K562 (cell line): ENCODE results near the gene IGSF8. TPM values are rescaled to one million over a fixed set of nuclear protein-coding genes. Genes with fewer than 3 reads are reported as not detected.

Experiments used
- ATAC-seq: fragments of 200-7000 bp; cut with Tn5 transposase; 3 replicates; pipeline ENCODE4 v1.9.1; 2020; ENCODE audit warnings: moderate library complexity
- BruUV-seq: library from RNA; stranded (reverse); fragments of 400-500 nt; replicated peaks from 2 replicates; lab custom pipeline; 2021; lab: Mats Ljungman, UMichigan
- CTCF ChIA-PET: fragments of 300-600 bp; formaldehyde crosslinking; extraction: SDS; loops from one replicate; lab custom pipeline; 2021; ENCODE audit warnings: low intra/inter-chr PET ratio; lab: Yijun Ruan, JAX
- POLR2A ChIA-PET: fragments of 300-600, 350-650 bp; sonication (Branson Sonifier 250); formaldehyde crosslinking; extraction: SDS; loops from one replicate; lab custom pipeline; 2021; ENCODE audit warnings: antibody characterized with exemption, inconsistent platforms; lab: Yijun Ruan, JAX
- DNase-seq, 4 experiments: peaks; one replicate each; pipeline versions ENCODE4 v3.0.0 to v3.0.0-alpha.2; 2011 to 2018; ENCODE audit warnings: low spot score in 3 of 4, mixed read lengths in 3 of 4; ENCODE audit errors: extremely low read depth in 1 of 4
- FAIRE-seq: peaks from 2 replicates; lab custom pipeline; 2011; peaks lifted over from hg19 to GRCh38; lab: Jason Lieb, UNC
- H2AFZ ChIP-seq: 2 replicates; pipeline ENCODE4 v1.6.0; 2011; ENCODE audit warnings: low read depth, low read length, control low read depth, inconsistent platforms
- H3K27ac ChIP-seq: fragments of 200-600 bp; 3 replicates; pipeline ENCODE4 v1.8.0; 2011; ENCODE audit warnings: low read depth, mild to moderate bottlenecking, control low read depth, inconsistent platforms, low read length, moderate library complexity, mixed read lengths; ENCODE audit errors: extremely low read depth
- H3K27me3 ChIP-seq, 2 experiments: fragments of 300-600 bp in 1 of 2; 2 replicates in 1 of 2; 3 replicates in 1 of 2; pipeline versions ENCODE4 v1.6.0 to v1.8.0; 2011; ENCODE audit warnings: inconsistent platforms in 2 of 2, low read length in 2 of 2, mild to moderate bottlenecking in 1 of 2, mixed read lengths in 1 of 2, moderate library complexity in 1 of 2; ENCODE audit not compliant: control insufficient read depth in 2 of 2, insufficient read depth in 2 of 2
- H3K36me3 ChIP-seq: fragments of 300-600 bp; 3 replicates; pipeline ENCODE4 v1.8.0; 2011; ENCODE audit warnings: mild to moderate bottlenecking, low read length, inconsistent platforms; ENCODE audit not compliant: control insufficient read depth, insufficient read depth
- H3K4me1 ChIP-seq, 2 experiments: fragments of 200-600 bp in 1 of 2; replicated peaks in 1 of 2; 2 replicates in 1 of 2; 3 replicates in 1 of 2; pipeline versions ENCODE4 v1.5.1 to v1.8.0; 2011; ENCODE audit warnings: inconsistent platforms in 2 of 2, low read length in 2 of 2, mild to moderate bottlenecking in 1 of 2, mixed read lengths in 1 of 2, moderate library complexity in 1 of 2; ENCODE audit not compliant: control insufficient read depth in 2 of 2, insufficient read depth in 2 of 2
- H3K4me2 ChIP-seq: 2 replicates; pipeline ENCODE4 v1.6.1; 2011; ENCODE audit warnings: low read length, control low read depth, inconsistent platforms, mixed read lengths; ENCODE audit not compliant: insufficient read depth
- H3K4me3 ChIP-seq: fragments of 200-600 bp; sonication (generic), shearing (Covaris generic); 2 replicates; pipeline ENCODE4 v1.5.1; 2016; ENCODE audit warnings: control low read depth, inconsistent platforms
- H3K79me2 ChIP-seq: fragments of 200-600 bp; 3 replicates; pipeline ENCODE4 v1.8.0; 2011; ENCODE audit warnings: low read length, inconsistent platforms; ENCODE audit not compliant: control insufficient read depth, insufficient read depth
- H3K9ac ChIP-seq, 2 experiments: 2 replicates each; pipeline versions ENCODE4 v1.6.0 to v1.6.1; 2011; ENCODE audit warnings: low read depth in 2 of 2, low read length in 2 of 2, control low read depth in 1 of 2, inconsistent platforms in 1 of 2, mild to moderate bottlenecking in 1 of 2, mixed read lengths in 1 of 2; ENCODE audit not compliant: insufficient read depth in 1 of 2
- H3K9me1 ChIP-seq: one replicate; pipeline ENCODE4 v1.6.0; 2011; ENCODE audit warnings: inconsistent platforms, mild to moderate bottlenecking, low read length, moderate library complexity; ENCODE audit not compliant: control insufficient read depth, insufficient read depth
- H3K9me3 ChIP-seq: replicated peaks from 2 replicates; pipeline ENCODE4 v1.5.1; 2011; ENCODE audit warnings: low read depth, low read length, inconsistent platforms; ENCODE audit not compliant: control insufficient read depth, insufficient read depth
- H4K20me1 ChIP-seq: replicated peaks from 2 replicates; pipeline ENCODE4 v1.6.1; 2011; ENCODE audit warnings: low read length, inconsistent platforms, mixed read lengths; ENCODE audit not compliant: control insufficient read depth, insufficient read depth
- ETV1 ChIP-seq: fragments of 450-650 bp; conservative IDR thresholded peaks from 2 replicates; pipeline ENCODE4 v1.6.1; 2016; ENCODE audit warnings: missing genetic modification characterization, control low read depth, low read depth, missing compliant biosample characterization
- HDAC6 ChIP-seq: IDR thresholded peaks from 2 replicates; pipeline ENCODE4 v1.6.1; 2012; ENCODE audit warnings: low read depth, mild to moderate bottlenecking, control low read depth, inconsistent platforms, low read length, moderate library complexity
- MTA1 ChIP-seq: fragments of 450-650 bp; IDR thresholded peaks from 2 replicates; pipeline ENCODE4 v1.6.1; 2017; ENCODE audit warnings: borderline replicate concordance
- SRF ChIP-seq, 2 experiments: fragments of 250-450, 450-650 bp in 1 of 2; sonication (Bioruptor Pico) in 1 of 2; sonication (generic) in 1 of 2; formaldehyde crosslinking; IDR thresholded peaks; 2 replicates each; pipeline versions ENCODE4 v1.5.0 to v1.5.1; 2020 to 2022; ENCODE audit warnings: mild to moderate bottlenecking in 1 of 2, missing genetic modification reagents in 1 of 2
- TAF1 ChIP-seq: IDR thresholded peaks from 2 replicates; pipeline ENCODE4 v1.6.1; 2011; ENCODE audit warnings: mild to moderate bottlenecking, low read length, moderate library complexity; ENCODE audit not compliant: insufficient read depth, control insufficient read depth, severe bottlenecking; ENCODE audit errors: extremely low read depth
- TEAD4 ChIP-seq, 2 experiments: sonication (generic) in 1 of 2; formaldehyde crosslinking in 1 of 2; IDR thresholded peaks; 2 replicates each; pipeline versions ENCODE4 v1.6.1 to v1.8.0; 2012 to 2022; ENCODE audit warnings: borderline replicate concordance in 1 of 2, inconsistent platforms in 1 of 2, low read length in 1 of 2, mild to moderate bottlenecking in 1 of 2, missing genetic modification reagents in 1 of 2
- ZC3H4 ChIP-seq: sonication (generic); formaldehyde crosslinking; IDR thresholded peaks from 2 replicates; pipeline ENCODE4 v1.9.0; 2021; ENCODE audit warnings: missing genetic modification reagents, borderline replicate concordance
- ZNF165 ChIP-seq: fragments of 250-450 bp; sonication (Bioruptor Pico); IDR thresholded peaks from 2 replicates; pipeline ENCODE4 v1.4.0; 2020; ENCODE audit warnings: borderline replicate concordance
- ZNF212 ChIP-seq: fragments of 450-650 bp; formaldehyde crosslinking; IDR thresholded peaks from 2 replicates; pipeline ENCODE4 v1.4.0; 2020; ENCODE audit warnings: mild to moderate bottlenecking
- ZNF24 ChIP-seq: fragments of 450-650 bp; IDR thresholded peaks from 2 replicates; pipeline ENCODE4 v1.6.1; 2016
- ZNF785 ChIP-seq: fragments of 250-450 bp; sonication (Bioruptor Pico); IDR thresholded peaks from 2 replicates; pipeline ENCODE4 v1.4.0; 2020; ENCODE audit warnings: mild to moderate bottlenecking
- WGBS: fragments of 100-300 bp; shearing (Covaris generic); methylation state at CpG from one replicate; pipeline ENCODE4 v1.1.6; 2016; ENCODE audit warnings: low coverage, mixed read lengths; ENCODE audit not compliant: insufficient coverage; ENCODE audit errors: missing lambda C conversion rate; 5-methylcytosine and 5-hydroxymethylcytosine counted together
- in situ Hi-C: fragments of 300-500 bp; cut with MboI; formaldehyde crosslinking; loops from 4 replicates; pipeline ENCODE4 v1.15.0; 2018; ENCODE audit warnings: inconsistent platforms, mixed read lengths
- intact Hi-C: fragments of 100-400 bp; cut with micrococcal nuclease; formaldehyde crosslinking; loops from 2 replicates; pipeline ENCODE4 v1.14.2; 2022
- polyA plus RNA-seq, 8 experiments: library from polyadenylated mRNA; depleted of rRNA in 4 of 8; stranded (reverse) in 5 of 8; unstranded in 3 of 8; fragments of >200 nt; fragmentation: Nextera tagmentation in 2 of 8; fragmentation: Illumina TruSeq in 1 of 8; extraction: Ambion mirVana in 2 of 8; extraction: Trizol in 1 of 8; gene quantifications; 2 replicates each; pipeline versions ENCODE4 v1.2.1 to v1.2.3, GENCODE V29; 2011 to 2014; ENCODE audit warnings: inconsistent platforms in 1 of 8, missing spikeins in 1 of 8
- total RNA-seq, 7 experiments: library from RNA; depleted of rRNA in 6 of 7; stranded (reverse); fragments of >200 nt in 6 of 7; fragmentation: Illumina TruSeq in 2 of 7; extraction: Trizol in 2 of 7; gene quantifications; 2 replicates each; pipeline versions ENCODE4 v1.2.1 to v1.2.3, GENCODE V29; 2011 to 2021; ENCODE audit warnings: low replicate concordance in 1 of 7
- TF ChIP-seq, protein P1 (sequence below): fragments of 250-450 bp; sonication (Bioruptor Pico); IDR thresholded peaks from 2 replicates; pipeline ENCODE4 v1.5.0; 2020; ENCODE audit warnings: mild to moderate bottlenecking, borderline replicate concordance

The IGSF8 gene
- total and polyA plus RNA-seq, 9 of the 15 experiments (the other 6 are each of a cell fraction or from before 2014, with no cell fraction given): 0.32 to 11.7 (median 3.2) TPM

DNA sequence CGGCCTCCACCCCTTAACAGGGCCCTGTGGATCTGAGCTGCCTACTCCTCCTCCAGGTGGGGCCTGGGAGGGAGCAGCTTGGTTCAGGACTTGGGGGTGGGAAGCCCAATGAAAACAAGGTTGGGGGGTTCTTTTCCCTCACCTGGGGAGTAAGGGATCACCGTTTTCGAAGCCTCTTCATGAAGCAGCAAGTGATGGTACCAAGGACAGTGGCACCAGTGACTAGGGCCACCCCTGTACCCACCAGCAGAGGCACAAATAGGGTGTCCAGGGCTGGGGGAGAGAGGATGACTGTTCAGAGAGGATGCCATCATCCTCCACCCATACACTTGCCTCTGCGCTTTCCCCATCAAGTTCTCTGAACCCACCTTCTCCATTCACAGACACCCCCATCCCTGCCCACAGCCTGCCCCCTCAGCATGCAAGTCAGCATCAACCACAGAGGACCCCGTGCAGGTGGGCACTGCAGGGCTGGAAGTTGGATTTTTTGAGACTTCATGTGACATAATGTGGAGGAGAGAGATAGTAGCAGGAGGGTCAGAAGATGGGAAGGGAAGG lies 6.7 kb downstream of the IGSF8 start:
- TF ChIP-seq ZNF165 (CRISPR knock-in tag) (no peak), TEAD4 (IDR thresholded peaks at IDR 0.05; ENCODE audit: low read length) (no peak), TEAD4 (CRISPR knock-in tag; IDR thresholded peaks at IDR 0.05; ENCODE audit: borderline replicate concordance) (no peak), MTA1 (no peak), TAF1 (no peak), ETV1 (tag) (no peak), ZNF24 (no peak), SRF (CRISPR knock-in tag; IDR thresholded peaks at IDR 0.05) (no peak), ZC3H4 (CRISPR knock-in tag) (no peak), HDAC6 (no peak), ZNF785 (no peak), ZNF212 (CRISPR knock-in tag) (no peak)
- TF ChIP-seq, protein P1, sequence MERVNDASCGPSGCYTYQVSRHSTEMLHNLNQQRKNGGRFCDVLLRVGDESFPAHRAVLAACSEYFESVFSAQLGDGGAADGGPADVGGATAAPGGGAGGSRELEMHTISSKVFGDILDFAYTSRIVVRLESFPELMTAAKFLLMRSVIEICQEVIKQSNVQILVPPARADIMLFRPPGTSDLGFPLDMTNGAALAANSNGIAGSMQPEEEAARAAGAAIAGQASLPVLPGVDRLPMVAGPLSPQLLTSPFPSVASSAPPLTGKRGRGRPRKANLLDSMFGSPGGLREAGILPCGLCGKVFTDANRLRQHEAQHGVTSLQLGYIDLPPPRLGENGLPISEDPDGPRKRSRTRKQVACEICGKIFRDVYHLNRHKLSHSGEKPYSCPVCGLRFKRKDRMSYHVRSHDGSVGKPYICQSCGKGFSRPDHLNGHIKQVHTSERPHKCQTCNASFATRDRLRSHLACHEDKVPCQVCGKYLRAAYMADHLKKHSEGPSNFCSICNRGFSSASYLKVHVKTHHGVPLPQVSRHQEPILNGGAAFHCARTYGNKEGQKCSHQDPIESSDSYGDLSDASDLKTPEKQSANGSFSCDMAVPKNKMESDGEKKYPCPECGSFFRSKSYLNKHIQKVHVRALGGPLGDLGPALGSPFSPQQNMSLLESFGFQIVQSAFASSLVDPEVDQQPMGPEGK (CRISPR knock-in tag): no peak
- TF ChIP-seq, all 486 proteins: peak for 0
- Histone ChIP-seq H4K20me1 (no peaks in the 10 kb centered on the region), H3K9me3 (no peaks in the 10 kb centered on the region), H3K4me2 (no peak overlapping the region), H2AFZ (no peak overlapping the region), H3K9me1 (no peaks in the 10 kb centered on the region), H3K36me3 (no peaks in the 10 kb centered on the region), H3K4me3 (no peak overlapping the region), H3K27ac (no peak overlapping the region), H3K4me1 (peaks cover 0 to 23% of the 10 kb centered on the region in 2 experiments; a peak in 2 of 5 replicates), H3K79me2 (no peaks in the 10 kb centered on the region), H3K9ac (no peak overlapping the region), H3K27me3 (no peaks in the 10 kb centered on the region)
- WGBS: 44% methylated on average over 5 of the region's 5 CpGs
- POLR2A ChIA-PET: interaction anchor here (0.6 kb wide), 1 partner anchor 1916 kb away, joined by 3 read pairs; no protein-coding TSS in a partner anchor
- intact Hi-C loops: no loop called here
- CTCF ChIA-PET: interaction anchor here (0.6 kb wide), 1 partner anchor 592 kb away, joined by 3 read pairs; no protein-coding TSS in a partner anchor
- in situ Hi-C loops: no loop called here
- BruUV-seq: no TSS peak
- ATAC-seq (no peak), FAIRE-seq (no peak), DNase-seq (no peak)
